Measurements from ENCODE around the gene SLC38A6.

Gene SLC38A6

DNA sequence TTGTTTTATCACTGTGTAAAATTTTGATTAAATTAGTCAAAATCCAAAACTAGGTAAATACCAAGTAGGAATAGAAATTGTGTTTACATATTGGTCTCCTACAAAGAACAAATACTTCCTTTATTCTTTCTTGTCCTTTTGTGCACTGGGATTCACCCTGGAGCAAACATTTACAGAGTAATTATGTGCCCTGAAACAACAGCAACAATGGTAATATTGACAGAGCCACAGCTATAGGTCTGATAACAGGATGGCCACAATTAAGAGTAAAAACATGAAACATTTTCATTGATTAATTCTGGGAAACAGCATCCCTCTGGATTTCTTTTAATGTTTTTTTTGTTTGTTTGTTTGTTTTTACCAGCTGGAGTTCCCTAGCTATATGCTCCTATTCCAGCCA, 61.2 kb downstream of the SLC38A6 start:
- no peak for DNase-seq (ENCODE audit: extremely low read depth, low read depth)
- no peak overlapping the region for H3K4me3 ChIP-seq (replicated peaks; ENCODE audit: low read depth, low read length)
- TF ChIP-seq, protein P1, sequence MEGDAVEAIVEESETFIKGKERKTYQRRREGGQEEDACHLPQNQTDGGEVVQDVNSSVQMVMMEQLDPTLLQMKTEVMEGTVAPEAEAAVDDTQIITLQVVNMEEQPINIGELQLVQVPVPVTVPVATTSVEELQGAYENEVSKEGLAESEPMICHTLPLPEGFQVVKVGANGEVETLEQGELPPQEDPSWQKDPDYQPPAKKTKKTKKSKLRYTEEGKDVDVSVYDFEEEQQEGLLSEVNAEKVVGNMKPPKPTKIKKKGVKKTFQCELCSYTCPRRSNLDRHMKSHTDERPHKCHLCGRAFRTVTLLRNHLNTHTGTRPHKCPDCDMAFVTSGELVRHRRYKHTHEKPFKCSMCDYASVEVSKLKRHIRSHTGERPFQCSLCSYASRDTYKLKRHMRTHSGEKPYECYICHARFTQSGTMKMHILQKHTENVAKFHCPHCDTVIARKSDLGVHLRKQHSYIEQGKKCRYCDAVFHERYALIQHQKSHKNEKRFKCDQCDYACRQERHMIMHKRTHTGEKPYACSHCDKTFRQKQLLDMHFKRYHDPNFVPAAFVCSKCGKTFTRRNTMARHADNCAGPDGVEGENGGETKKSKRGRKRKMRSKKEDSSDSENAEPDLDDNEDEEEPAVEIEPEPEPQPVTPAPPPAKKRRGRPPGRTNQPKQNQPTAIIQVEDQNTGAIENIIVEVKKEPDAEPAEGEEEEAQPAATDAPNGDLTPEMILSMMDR (IDR thresholded peaks at IDR 0.05; ENCODE audit: low read depth, low read length, missing control alignments): no peak

DNA sequence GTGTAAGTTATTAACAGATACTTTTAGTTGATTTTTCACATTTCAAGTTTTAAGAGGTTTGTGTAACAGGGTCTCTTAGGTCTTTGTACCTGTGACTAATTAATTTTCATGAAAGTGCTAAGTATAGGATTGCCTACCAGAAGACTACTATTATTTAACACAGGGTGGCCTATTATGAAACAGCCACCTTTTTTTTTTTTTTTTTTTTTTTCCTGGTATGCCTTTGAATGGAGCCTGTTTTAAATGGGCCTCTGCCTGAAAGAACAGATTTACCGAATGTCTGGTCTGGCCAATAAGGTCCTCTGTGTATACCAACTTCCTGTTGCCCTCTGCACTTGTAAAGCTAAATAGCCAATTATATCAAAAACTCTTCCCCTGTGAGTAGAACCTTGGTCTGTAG, 62.5 kb downstream of the SLC38A6 start:
- H3K4me3 ChIP-seq (replicated peaks; ENCODE audit: low read depth, low read length): no peak overlapping the region
- DNase-seq (ENCODE audit: extremely low read depth, low read depth): no peak
- TF ChIP-seq, protein P1 (IDR thresholded peaks at IDR 0.05; ENCODE audit: low read depth, low read length, missing control alignments): no peak

DNA sequence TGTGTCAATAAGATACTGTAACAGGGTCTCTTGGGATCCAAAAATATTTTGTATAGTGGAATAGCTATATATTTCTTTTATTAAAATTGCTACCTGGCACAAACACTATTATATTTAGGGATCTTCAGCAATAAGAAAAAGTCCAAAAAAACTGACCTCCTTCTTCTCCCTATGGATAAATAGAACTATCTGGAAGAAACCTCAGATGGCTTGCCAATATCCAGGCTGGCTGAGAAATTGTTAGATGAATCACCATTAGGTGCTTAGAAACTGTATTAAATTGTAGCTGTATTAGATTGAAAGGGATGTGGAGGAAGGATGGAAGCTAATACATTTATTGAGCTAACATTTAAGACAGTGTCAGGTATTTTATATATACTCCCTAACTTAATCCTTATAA, 66.0 kb downstream of the SLC38A6 start:
- TF ChIP-seq, protein P1 (IDR thresholded peaks at IDR 0.05; ENCODE audit: low read depth, low read length, missing control alignments): no peak
- no peak overlapping the region for H3K4me3 ChIP-seq (replicated peaks; ENCODE audit: low read depth, low read length)
- no peak for DNase-seq (ENCODE audit: extremely low read depth, low read depth)

DNA sequence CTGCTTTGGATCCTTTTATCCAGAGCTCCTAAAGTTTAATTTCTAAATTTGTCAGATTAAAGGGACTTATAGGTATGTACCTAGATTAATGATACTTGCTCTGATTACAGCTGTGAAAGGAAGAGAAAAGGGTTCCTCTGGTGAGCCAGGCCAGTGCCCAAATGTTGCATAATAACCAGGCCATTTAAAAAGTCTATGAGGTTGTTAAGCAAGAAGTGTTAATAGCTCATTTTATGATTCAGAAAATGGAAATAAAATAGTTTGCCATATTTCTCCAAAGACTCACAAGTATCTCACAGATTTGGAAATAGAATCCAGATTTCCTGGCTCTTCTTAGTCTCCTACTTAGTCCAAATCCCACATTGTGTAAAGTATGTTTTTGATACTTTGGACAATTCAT, 67.6 kb downstream of the SLC38A6 start:
- TF ChIP-seq, protein P1 (IDR thresholded peaks at IDR 0.05; ENCODE audit: low read depth, low read length, missing control alignments): no peak
- no peak overlapping the region for H3K4me3 ChIP-seq (replicated peaks; ENCODE audit: low read depth, low read length)
- DNase-seq (ENCODE audit: extremely low read depth, low read depth): no peak

DNA sequence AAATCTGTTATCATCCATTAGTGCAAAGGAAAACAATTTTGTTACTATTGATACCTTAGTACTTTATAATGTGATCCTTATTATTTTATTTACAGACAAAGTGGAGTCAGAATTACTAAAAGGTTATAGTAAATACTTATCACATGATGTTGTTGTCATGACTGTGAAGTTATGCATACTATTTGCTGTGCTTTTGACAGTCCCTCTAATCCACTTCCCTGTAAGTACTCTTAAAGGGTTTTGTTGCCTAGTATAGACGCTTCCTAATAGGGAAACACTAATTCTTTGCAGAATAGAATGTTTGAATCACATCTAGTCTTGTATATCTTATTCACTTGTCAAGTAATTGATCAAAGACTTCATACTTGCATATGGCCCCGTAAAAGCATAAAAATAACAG, 69.4 kb downstream of the SLC38A6 start:
- TF ChIP-seq, protein P1 (IDR thresholded peaks at IDR 0.05; ENCODE audit: low read depth, low read length, missing control alignments): no peak
- H3K4me3 ChIP-seq (replicated peaks; ENCODE audit: low read depth, low read length): no peak overlapping the region

DNA sequence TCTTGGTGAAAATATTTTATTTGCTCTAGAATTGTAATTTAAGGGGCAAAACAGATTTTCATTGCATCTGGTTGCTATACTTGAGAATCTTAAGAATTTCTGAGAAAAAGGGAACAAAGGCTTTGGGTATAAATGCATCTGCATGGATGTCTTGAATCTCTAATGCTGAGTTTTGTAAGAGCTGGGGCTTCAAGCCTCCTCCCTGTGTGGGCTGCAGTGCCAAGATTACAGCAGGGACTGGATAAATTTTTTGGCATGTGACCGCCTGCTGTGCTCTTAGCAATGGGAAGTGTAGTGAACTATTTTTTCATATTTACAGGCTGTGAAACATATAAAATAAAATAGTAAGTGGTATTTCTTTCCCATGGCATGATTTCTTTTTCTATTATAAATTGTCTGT, 70.0 kb downstream of the SLC38A6 start:
- no peak for DNase-seq (ENCODE audit: extremely low read depth, low read depth)
- H3K4me3 ChIP-seq (replicated peaks; ENCODE audit: low read depth, low read length): no peak overlapping the region
- TF ChIP-seq, protein P1 (IDR thresholded peaks at IDR 0.05; ENCODE audit: low read depth, low read length, missing control alignments): no peak

More for the DNA sequence above, 69.4 kb downstream of the SLC38A6 start:
- DNase-seq (ENCODE audit: extremely low read depth, low read depth): no peak

DNA sequence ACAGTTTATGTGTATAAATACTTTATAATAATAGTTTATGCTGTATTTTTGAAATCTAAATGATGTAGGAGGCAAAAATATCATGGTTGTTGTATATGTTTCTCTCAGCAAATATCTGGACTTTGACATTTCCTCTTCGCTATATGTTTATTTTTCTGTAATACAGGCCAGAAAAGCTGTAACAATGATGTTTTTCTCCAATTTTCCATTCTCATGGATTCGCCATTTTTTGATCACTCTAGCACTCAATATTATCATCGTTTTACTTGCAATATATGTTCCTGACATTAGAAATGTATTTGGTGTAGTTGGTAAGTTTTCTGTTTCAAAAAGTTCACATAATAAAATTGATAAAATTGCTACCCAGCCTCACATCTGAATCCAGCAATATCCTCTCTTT, 70.6 kb downstream of the SLC38A6 start:
- H3K4me3 ChIP-seq (replicated peaks; ENCODE audit: low read depth, low read length): no peak overlapping the region
- TF ChIP-seq, protein P1 (IDR thresholded peaks at IDR 0.05; ENCODE audit: low read depth, low read length, missing control alignments): no peak

More for the DNA sequence above, 70.6 kb downstream of the SLC38A6 start:
- DNase-seq (ENCODE audit: extremely low read depth, low read depth): no peak

Data from HFF-Myc (cell line).